ENCODE data around the gene SLC6A8.
"Not testable (repeated sequence)": the region's sequence is repeated elsewhere in the genome, so short reads cannot be mapped to it uniquely, and the experiment has no call there.

The SLC6A8 gene

GRCh38 chrX:153672531-153673427 is 14.9 kb upstream of the SLC6A8 start:
- no peak for DNase-seq (ENCODE audit: low read depth)

- no peak for DNase-seq (ENCODE audit: low read depth)
Measured at GRCh38 chrX:153673428-153674218, 14.1 kb upstream of the SLC6A8 start, which contains the start of gene PNCK. Gene PNCK (minus strand): TSS chrX:153673813. CDS start chrX:153673076, 737 bp downstream.

GRCh38 chrX:153674219-153674851 is 13.4 kb upstream of the SLC6A8 start:
- DNase-seq (ENCODE audit: low read depth), result no peak

GRCh38 chrX:153681175-153681574 is 6.6 kb upstream of the SLC6A8 start:
- no peak for DNase-seq (ENCODE audit: low read depth)

- DNase-seq (ENCODE audit: low read depth), result not testable (repeated sequence)
Measured at GRCh38 chrX:153683486-153683885, 4.2 kb upstream of the SLC6A8 start.

GRCh38 chrX:153684467-153685155 is 3.1 kb upstream of the SLC6A8 start:
- no peak for DNase-seq (ENCODE audit: low read depth)

- DNase-seq (ENCODE audit: low read depth), result no peak
Measured at GRCh38 chrX:153685156-153685536, 2.6 kb upstream of the SLC6A8 start.

GRCh38 chrX:153685751-153686696 is 1.7 kb upstream of the SLC6A8 start:
- DNase-seq (ENCODE audit: low read depth), result no peak

GRCh38 chrX:153686711-153687110 is 1.0 kb upstream of the SLC6A8 start:
- no peak for DNase-seq (ENCODE audit: low read depth)

- DNase-seq (ENCODE audit: low read depth), result no peak
Measured at GRCh38 chrX:153688071-153688470, 345 bp downstream of the SLC6A8 start.

- DNase-seq (ENCODE audit: low read depth), result no peak
Measured at GRCh38 chrX:153688506-153688905, 780 bp downstream of the SLC6A8 start.

GRCh38 chrX:153688911-153689590 is 1.3 kb downstream of the SLC6A8 start:
- no peak for DNase-seq (ENCODE audit: low read depth)

- DNase-seq (ENCODE audit: low read depth), result no peak
Measured at GRCh38 chrX:153689654-153690465, 2.1 kb downstream of the SLC6A8 start.

- no peak for DNase-seq (ENCODE audit: low read depth)
Measured at GRCh38 chrX:153690466-153690865, 2.7 kb downstream of the SLC6A8 start.

GRCh38 chrX:153691032-153691827 is 3.5 kb downstream of the SLC6A8 start:
- not testable (repeated sequence) for DNase-seq (ENCODE audit: low read depth)

- no peak for DNase-seq (ENCODE audit: low read depth)
Measured at GRCh38 chrX:153692003-153692402, 4.3 kb downstream of the SLC6A8 start.

GRCh38 chrX:153692611-153693156 is 5.0 kb downstream of the SLC6A8 start:
- no peak for DNase-seq (ENCODE audit: low read depth)
